Stomach (tissue), 4 donors: ENCODE data around the gene CUX1.

Source experiments
- POLR2A ChIP-seq, 4 donors: fragments of 450-650 bp; IDR thresholded peaks; one replicate each; pipeline ENCODE4 v1.6.1; 2016; ENCODE audit warnings: antibody characterized with exemption in 4 of 4, control low read depth in 2 of 4, mild to moderate bottlenecking in 1 of 4, moderate library complexity in 1 of 4
- TF ChIP-seq, protein P1 (sequence below), 7 experiments: fragments of 450-650 bp in 4 of 7; fragments of 200-600 bp in 3 of 7; sonication (generic) in 3 of 7; IDR thresholded peaks; one replicate each; pipeline ENCODE4 v1.5.1; 2016 to 2019; ENCODE audit warnings: antibody characterized with exemption in 7 of 7, control low read depth in 2 of 7, mild to moderate bottlenecking in 1 of 7

DNA sequence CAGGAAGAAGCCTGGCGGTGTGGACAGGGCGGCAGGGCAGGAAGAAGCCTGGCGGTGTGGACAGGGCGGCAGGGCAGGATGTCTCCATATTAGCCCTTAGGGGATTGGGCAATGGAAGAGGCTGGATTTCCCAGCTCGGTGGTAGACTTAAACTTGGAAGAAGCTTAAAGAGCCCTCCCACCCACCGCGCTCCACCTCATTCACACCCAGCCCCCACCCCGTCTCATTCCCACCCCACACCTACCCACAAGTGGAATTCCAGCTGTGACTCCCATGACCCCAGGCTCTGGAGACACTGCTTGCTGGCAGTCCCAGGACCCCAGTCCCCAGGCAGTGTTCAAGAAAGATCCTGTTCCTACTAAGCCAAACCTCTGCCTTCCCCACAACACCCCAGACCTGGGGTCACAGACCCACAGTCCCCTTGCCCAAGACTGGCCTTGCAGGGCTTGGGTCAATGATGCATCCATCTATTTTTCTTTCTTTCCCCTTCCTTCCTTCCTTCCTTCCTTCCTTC is 504.8 kb downstream of the CUX1 start:
- TF ChIP-seq, protein P1, sequence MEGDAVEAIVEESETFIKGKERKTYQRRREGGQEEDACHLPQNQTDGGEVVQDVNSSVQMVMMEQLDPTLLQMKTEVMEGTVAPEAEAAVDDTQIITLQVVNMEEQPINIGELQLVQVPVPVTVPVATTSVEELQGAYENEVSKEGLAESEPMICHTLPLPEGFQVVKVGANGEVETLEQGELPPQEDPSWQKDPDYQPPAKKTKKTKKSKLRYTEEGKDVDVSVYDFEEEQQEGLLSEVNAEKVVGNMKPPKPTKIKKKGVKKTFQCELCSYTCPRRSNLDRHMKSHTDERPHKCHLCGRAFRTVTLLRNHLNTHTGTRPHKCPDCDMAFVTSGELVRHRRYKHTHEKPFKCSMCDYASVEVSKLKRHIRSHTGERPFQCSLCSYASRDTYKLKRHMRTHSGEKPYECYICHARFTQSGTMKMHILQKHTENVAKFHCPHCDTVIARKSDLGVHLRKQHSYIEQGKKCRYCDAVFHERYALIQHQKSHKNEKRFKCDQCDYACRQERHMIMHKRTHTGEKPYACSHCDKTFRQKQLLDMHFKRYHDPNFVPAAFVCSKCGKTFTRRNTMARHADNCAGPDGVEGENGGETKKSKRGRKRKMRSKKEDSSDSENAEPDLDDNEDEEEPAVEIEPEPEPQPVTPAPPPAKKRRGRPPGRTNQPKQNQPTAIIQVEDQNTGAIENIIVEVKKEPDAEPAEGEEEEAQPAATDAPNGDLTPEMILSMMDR (IDR thresholded peaks at IDR 0.05) = no peak
- TF ChIP-seq POLR2A (IDR thresholded peaks at IDR 0.05) = no peak
